Globus pallidus (tissue), 1 donor: ENCODE data around the gene LMNA.
A peak's percentile ranks its signal among the peaks of the same experiment; 100 is the strongest.
"Not testable (repeated sequence)": the region's sequence is repeated elsewhere in the genome, so short reads cannot be mapped to it uniquely, and the experiment has no call there.

Source experiments
- DNase-seq: peaks from one replicate; pipeline ENCODE4 v3.0.0-alpha.2; 2015; ENCODE audit warnings: low spot score

LMNA gene

DNA sequence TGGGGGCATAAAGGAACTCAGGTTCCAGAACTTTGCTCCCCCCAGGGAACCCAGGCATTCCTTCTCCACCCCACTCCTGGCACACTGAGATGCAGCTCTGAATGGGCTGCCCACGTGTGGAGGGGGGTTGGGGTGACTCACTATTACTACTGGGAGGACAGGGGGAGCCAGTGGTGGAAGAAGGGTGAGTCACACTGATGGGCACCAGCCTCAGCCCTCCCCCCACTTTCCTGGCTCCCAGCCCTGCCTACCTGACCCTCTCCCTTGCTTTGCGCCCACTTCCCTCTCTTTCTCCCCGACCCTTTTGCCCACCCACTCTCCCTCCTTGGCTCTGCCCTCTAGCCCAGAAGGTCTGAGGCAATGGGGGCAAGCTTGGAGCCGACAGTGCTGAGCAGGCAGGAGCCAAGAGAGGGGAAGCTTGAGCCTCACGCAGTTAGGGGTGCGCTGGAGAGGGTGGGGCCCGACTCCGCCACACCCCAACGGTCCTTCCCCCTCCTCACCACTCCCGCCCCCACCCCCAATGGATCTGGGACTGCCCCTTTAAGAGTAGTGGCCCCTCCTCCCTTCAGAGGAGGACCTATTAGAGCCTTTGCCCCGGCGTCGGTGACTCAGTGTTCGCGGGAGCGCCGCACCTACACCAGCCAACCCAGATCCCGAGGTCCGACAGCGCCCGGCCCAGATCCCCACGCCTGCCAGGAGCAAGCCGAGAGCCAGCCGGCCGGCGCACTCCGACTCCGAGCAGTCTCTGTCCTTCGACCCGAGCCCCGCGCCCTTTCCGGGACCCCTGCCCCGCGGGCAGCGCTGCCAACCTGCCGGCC lies at the start of gene LMNA:
LMNA (plus strand) TSS at position 611 of the 818 bp plus-strand sequence. CDS start 208 bp downstream, outside the sequence.
- peak; percentile 83 for DNase-seq

DNA sequence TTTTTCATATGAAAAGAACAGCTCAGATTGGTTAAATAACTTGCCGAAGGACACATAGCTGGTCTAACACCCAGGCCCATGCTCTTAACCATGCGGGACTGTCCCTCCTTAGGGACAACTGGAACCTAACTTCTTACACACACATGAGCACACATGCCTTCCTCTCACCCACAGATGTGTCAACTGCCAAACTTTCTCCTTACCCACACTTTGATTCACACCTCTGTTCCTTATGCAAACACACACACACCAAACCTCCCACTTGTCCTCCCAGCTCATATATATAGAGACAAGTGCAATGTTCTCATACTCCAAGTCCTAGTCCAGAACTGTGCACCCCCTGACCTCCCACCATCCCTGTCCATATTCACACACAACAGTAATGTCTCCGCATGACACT lies 49.3 kb upstream of the LMNA start:
- no peak for DNase-seq

DNA sequence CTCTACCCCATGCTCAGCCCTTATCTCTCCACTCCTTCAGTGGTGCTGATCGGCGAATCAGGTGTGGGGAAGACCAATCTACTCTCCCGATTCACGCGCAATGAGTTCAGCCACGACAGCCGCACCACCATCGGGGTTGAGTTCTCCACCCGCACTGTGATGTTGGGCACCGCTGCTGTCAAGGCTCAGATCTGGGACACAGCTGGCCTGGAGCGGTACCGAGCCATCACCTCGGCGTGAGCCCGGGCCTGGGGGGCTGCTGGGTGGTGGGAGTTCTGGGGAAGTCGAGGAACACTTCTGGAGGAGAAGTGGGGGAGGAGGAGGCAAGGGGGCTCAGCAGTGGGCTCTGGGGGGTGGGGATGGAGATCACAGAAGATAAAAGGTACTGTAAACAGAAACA lies 48.6 kb upstream of the LMNA start:
- no peak for DNase-seq

DNA sequence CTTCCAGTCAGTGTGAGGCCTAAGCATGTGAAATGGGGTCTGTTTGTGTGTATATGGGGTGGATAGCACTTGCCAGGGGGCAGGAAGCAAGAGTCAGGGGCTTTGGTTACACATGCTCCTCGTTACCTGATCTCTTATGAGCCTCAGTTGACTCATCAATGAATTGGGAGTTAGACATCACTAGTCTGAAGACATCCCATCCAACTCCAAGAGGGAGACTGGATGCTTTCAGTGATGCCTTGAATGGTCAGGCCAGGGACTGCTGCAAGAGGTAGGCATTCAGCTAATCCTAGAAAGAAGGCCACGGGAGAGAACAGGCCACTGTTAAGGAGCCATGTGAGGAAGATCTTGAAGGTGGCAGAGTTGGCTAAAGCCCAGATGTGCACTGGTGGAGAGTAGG lies 47.2 kb upstream of the LMNA start:
- no peak for DNase-seq

DNA sequence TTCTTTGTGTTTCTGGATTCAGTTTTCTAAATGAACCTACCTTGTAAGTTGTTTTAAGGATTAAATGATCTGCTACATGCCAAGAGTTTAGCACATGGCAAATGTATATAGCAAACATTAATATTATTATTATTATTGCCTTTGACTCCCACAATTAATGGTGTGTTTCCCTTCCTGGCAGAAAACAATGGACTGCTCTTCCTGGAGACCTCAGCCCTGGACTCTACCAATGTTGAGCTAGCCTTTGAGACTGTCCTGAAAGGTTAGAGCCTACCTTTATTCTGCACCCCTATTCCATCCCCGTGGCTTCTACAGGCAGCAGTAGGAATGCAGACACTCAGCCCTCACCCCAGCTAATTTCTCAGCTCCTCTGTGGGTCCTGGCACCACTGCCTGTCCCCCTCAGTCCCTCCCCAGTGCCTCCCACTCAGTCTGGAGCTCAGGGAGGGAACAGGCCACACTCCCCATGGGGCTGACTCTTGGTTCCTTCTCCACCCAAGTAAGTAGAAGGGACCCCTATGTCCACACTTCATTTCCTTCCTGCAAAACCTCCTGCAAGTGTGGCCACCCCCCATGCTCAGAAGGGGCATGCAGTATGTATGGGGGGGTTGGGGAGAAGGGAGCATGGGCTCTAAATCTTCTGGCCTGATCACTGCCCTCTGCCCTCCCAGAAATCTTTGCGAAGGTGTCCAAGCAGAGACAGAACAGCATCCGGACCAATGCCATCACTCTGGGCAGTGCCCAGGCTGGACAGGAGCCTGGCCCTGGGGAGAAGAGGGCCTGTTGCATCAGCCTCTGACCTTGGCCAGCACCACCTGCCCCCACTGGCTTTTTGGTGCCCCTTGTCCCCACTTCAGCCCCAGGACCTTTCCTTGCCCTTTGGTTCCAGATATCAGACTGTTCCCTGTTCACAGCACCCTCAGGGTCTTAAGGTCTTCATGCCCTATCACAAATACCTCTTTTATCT lies 44.7 kb upstream of the LMNA start:
- DNase-seq: no peak

DNA sequence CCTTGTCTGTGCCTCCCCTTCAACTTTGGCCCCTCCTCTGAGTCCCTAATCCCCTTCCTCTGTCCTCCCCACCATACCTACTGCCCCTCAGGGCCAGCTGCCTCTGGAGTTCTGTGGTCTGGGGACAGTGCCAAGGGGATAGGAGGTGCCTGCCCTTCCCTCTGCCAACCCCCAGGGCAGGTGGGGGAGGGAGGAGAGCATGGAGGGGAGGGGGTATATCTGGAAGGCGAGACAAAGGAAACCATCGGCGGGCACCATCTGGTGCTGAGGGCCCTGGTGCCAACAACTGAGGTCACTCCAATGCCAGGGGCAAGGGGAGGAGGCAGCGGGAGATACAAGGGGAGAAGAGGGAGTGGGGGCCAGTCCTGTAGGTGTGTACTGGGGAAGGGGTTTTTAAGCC lies 44.0 kb upstream of the LMNA start:
- DNase-seq: no peak

DNA sequence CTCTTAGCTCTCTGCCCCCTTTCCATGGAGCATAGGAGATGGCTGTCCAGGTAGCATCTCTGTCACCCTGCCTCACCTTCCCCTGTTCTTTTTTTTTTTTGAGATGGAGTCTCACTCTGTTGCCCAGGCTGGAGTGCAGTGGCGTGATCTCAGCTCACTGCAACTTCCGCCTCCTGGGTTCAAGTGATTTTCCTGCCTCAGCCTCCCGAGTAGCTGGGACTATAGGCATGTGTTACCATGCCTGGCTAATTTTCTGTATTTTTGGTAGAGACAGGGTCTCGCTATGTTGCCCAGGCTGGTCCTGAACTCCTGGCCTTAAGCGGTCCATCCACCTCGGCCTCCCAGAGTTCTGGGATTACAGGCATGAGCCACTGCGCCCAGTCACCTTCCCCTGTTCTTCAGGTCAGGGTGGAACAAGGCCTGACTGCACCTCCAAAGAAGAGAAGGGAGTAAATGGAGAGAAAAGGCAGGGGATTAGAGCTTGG lies 43.1 kb upstream of the LMNA start:
- DNase-seq: not testable (repeated sequence)

DNA sequence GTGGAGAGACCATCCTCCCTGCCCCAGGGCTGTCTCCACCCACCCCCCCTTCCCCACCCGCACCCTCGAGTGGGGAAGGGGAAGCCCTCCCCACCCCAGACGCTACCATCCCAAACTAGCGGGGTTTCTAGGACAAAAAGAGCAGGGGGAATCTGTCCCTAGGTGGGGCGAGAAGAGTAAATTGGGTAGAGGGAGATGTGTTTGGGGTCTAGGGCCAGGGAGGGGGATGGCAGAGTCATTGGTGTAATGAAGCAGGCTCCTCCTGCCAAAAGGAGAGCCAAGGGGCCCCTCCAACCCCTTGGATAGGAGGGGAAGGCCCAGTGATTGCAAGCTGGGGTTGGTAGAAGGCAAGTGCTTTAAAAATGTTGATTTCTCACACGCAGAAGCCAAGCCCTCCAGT lies 42.3 kb upstream of the LMNA start:
- no peak for DNase-seq

DNA sequence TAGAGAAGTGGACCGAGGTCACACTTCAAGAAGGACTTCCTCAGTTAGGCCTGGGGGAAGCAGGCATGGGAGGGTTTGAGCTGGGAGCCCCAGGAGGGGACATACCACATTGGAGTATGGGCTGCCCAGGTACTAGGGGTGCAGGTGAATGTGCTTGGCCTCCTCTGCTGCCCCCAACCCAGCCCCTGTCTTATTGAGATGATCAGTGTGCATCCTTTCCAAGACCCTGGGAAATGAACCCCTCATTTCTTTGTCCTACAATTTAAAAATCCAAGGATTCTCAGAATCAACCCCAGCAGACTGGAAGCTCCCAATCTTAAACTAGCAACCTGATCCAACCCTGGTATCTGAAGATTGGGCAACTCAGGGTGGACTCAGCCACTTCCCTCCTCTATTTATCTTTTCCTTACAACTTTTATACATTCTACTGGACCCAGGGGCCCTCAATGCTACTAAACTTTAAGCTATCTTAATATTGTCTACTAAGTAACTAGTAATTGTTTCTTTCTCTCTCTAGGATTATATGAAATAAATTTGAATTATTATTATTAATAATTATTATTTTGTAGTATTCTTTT lies 41.3 kb upstream of the LMNA start:
- no peak for DNase-seq

DNA sequence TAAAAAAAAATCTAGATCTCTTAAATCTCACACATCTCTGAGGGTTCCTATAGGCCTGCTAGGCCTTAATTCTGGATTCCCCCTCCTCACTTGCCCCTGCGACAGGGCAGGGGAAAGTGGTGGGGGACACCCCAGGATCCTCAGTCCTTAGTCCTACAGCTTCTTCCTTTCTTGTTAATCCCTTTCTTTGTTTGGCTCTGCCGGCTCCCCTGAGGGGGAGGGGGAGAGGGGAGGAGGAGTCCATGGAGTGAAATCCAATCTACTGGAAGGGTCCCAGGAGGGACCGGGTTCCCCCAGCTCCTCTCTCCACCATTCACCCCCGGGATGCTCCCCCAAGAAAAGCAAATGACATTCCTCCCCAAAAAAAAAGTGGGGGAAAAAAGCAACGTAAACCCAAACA lies 40.8 kb upstream of the LMNA start:
- no peak for DNase-seq

DNA sequence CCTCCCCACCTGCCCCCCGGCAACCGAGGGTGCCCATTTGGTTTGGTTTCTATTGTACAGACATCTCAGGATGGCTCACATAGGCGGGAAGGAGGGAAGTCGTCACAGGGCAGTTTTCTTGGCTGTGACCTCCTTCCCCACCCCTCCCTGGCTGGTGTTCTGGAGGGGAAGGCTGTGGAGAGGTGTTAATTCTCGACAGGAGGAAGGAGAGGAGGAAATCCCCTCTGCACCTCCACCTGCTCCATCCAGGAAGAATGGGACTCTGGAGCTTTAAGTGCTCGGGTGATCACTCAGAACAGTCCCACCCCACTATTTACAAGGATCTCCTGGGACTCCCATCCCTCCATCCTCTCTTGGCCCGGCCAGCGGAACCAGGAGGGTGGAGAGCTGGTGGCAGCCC lies 39.9 kb upstream of the LMNA start:
- DNase-seq: no peak

DNA sequence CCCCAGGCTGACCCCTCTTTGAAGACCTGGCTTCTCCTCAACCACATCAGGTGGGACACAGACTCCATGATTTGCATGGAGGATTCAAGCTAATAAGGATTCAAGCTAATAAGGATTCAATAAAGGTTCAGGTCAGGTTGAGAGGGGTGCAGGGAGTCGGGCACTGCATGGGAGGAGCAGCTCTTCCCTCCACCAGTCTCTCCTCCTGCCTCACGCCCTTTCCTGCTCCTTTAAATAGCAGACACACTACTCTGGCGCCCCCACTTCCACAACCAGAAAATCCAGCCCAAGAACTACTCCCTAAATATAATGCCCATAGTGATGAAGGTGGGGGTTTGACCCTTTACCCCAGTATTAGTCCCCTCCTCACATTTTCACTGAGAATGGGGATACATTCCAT lies 39.3 kb upstream of the LMNA start:
- DNase-seq: no peak

DNA sequence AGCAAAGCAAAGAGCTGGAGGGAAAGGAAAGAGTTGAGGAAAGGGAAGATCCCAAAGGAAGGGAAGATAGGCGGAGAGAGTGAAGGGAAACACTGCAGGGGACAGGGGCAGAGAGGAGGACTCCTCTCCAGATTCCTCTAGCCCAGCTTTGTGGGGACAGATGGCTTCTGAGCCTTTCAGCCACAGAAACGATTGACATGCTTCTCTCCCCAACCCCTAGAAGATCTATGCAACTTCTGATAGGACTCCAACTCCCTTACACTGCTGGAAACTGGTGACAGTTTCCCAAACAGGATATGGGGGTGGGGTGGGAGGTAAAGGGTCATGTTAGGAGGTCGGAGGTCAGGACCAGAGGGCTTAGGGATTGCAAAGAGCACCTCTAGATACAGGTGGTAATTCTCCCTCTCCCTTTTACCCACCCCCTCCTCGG lies 38.7 kb upstream of the LMNA start:
- no peak for DNase-seq

DNA sequence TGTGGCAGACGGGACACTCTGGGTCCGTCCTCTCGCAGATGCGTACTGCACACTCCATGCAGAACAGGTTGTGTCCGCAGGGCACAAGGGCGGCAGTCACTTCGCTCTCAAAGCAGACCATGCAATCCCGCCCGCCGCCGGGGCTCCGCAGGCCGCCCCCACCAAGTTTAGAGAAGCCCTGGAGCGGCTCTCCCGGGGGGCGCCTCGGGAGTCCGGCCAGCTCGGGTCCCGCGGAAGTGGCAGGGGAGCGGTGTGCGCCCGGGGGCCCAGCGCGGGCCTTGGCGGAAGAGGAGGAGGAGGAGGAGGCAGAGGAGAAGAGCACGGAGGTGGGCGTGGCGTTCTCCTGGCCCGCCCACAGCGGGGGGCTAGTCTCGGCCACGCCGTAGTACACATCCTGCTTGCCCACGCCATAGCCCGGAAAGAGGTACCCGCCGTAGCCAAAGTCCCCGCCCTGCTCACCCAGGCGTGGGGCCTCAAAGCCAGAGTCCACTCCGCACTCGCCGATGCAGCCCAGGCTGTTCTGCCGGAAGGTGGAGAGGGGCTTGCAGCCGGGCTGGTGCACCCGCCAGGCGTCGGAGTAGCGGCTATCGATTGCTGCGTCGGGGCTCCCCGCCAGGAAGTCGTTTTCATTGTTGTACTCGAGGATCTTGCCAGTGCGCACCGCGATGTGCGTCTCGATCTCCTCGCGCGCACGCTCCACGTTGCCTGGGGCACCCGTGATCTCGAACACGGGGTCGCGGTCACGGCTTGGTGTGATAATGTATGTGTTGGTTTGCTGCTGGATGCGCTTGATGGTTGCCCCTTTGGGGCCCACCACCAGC lies 37.7 kb upstream of the LMNA start:
- no peak for DNase-seq

DNA sequence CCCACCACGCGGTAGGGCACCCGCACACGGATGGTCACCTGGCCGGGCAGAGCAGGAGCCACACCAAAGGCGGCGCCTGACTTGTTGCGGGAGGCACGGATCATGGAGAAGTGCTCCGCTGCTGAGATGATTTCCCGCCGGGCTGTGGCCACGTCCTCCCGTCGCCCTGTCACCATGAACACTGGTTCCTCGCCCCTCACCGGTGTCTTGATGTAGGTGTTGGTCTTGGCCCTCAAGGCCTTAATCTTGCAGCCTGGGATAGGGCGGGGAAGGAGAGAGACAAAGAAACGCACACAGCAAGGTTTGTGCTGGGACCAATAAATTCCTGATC lies 37.1 kb upstream of the LMNA start:
- DNase-seq: no peak

DNA sequence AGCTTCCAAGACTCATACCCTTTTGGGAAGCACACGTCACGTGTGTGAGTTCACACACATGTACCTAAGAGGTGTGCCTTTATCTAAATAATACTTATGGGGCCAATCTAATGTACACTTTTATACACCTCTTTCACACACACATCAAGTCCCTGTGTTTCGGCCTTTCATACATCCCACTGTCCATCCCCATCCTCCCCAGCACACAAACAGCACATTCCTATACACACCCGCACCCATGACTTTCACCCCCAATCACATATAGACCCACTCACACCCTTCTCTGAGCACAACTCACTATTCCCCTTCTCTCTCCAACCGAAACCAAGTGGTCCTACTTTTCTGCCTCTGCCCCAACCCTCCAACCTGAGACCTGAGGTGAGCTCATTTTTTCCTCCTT lies 35.8 kb upstream of the LMNA start:
- DNase-seq: no peak

DNA sequence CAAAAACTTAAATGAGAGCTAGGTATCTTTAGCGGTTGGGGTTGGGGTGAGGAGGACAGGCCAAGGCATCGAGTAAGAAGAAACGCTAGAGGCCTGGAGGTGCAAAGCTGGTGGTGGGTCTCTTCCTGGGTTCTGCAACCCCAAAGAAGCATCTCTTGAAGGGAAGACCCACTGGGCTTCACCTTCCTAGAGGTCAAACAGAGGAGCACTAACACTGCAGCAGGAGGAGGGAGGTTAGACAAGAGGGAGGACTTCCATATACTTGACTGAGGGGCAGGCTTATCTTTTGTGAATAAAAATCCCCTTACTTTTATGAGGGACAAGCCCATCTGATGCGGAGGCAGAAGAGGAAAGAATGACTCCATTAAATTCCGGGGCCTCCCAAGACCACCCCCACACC lies 34.7 kb upstream of the LMNA start:
- no peak for DNase-seq

DNA sequence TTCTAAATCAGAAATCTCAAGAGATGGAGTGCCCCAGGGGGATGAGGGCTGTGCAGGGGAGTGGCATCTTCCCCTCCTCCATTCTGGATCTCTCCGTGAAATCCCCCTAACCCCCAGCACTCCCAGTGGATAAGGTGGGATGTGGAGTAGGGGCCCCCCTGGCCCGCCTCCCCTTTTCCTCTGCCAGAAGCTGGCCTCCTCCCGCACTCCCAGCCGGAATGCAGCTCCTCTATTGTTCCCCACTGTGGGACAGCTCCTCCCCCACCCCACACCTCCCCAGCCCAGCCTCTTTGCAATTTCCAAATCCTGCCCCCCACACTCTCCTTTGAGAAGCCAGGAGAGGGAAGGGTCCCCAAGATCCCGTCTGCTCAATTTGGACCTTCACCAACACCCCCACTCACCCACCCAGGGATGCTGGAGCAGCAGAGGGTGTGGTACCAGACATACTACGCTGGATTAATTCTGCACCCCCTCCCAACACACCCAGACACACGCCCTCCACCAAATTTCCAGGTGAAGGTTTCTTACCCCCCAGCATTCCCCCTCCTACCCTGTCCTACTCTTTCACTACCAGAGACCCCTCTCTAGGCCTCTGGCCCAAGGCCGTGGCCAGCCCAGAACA lies 34.2 kb upstream of the LMNA start:
- DNase-seq: no peak

DNA sequence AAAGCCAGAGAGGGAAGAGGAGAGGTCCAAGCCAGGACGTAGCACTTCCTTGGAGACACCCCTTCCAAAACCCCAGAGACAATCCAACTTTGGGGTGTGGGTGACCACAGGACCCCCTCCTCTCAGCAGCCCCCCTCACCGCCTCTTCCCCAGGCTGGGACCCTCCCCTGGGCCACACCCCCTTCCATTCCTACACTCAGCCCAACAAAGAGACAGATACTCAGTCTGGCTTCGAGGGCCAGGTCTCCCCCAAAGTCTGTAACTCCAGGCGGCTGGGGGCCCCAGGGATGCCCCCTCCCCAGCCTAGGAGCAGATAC lies 33.7 kb upstream of the LMNA start:
- DNase-seq: no peak

DNA sequence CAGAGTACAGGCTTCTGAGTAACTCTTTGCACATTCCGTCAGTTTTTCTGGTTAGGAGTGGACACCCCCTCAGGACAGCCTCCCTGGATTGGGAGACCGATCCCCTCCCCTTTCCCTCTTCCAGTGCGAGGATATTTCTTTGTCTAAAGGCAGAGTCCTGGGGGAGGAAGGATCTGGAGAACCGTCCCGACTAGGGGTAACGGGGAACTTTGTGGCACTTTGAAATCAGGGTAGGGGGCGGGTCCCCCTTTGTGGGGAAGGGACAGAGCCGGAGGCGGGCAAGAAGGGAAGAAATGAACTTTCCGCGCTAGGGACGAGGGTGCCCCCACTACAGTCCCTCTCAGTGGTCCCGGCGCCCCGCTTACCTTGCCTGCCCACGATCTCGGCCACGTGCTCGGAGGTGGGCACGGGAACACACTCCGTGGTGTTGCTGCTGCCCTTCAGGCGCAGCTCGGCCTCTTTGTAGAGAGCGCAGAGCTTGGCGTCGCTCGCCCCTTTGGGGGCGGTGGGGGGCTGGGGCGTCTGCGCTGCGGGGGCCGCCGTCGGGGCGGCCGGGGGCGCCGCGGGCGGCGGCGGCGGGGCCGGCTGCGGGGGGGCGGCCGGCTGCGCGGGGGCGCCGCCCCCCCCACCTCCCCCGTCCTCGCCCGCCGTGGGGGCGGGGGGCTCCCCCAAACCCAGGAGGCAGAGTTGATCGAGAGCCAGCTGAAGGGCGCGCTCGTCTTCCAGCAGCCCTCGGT lies 33.2 kb upstream of the LMNA start:
- no peak for DNase-seq

DNA sequence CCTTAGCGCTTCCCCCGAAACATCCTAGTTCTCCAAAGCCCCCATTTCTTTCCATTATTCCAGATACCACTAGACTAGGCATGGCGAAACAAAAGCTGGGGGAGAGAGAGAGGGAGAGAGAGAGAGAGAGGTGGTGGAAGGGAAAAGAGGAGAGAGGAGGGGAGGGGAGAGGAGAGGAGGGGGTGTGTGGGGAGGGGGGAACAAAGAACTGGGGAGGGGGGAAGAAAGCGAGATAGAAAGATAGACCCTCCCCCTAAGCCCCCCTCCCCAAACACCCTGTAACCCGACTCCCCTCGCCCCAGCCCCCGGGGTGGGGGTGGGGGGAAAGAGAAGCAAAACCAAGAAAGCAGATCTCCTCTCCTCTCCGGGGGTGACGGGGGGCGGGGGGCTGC lies 32.6 kb upstream of the LMNA start:
- no peak for DNase-seq
